Measurements from ENCODE around the gene GPR17. TPM values are rescaled to one million over a fixed set of nuclear protein-coding genes. Genes with fewer than 3 reads are reported as not detected.

Gene GPR17
- 1 to 10 TPM in 3 of 5 donors, under 1 TPM in 2; 0.74 to 3.3 (median 1.3) TPM for polyA plus RNA-seq (ENCODE audit: insufficient read depth in 1 of 5, insufficient read length in 5 of 5, low replicate concordance in 1 of 5)
- long read RNA-seq, donor 1 = 0 reads
- long read RNA-seq, donor 2 = 0 reads
- long read RNA-seq, donor 3, partial matches to known transcripts = 0 of 10 reads
- long read RNA-seq, donor 3, other reads (novel, unspliced or antisense) = 10 of 10 reads
- long read RNA-seq, donor 4 = 0 reads
- long read RNA-seq, donor 5 = 0 reads
- long read RNA-seq, donor 6, partial matches to known transcripts = 0 of 1 reads
- long read RNA-seq, donor 6, other reads (novel, unspliced or antisense) = 0 of 1 reads
- long read RNA-seq, donor 7 = 0 reads
- long read RNA-seq, donor 8 = 0 reads

DNA sequence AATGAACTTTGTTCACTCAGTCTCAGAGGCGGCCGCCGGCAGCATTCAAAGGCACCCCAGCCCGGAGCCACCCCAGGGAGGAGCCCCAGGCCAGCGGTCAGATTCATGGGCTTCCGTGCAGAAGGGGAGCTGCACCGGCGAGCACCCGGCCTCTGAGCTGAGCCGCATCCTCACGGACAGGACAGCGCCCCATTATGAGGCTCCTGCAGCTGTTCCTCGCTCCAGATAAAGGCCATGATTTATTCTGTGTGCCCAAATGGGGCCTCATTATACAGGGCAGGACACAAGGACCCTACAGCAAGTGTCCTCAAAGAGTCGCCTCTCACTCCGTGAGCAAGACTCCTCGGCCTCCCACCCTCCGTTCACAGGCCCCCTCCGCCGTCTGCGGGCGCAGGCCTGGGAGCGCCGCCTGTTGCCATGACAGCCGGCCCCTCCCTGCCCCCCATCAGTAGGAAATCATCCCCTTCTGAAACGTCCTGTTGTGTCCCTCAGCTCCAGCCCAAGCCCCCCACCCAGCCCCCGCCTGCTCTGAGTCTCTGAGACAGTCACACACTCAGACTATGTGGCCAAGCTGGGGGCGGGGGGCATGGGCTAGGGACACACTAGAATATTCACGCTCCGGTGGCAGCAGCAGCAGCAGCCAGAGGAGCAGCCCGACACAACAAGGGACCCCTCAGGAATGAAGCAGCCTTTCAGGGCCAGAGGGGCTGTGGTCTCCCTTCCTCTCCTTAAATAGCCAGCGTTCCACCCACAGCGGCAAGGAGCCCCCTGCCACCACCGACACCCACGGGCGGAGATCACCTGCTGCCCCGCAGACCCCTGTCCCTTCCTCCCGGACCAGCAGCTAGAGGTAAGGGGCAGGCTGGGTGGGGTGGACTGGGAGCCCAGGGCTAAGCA lies at the start of gene GPR17:
TSS of gene GPR17 (plus strand) at position 759 of the 897 bp plus-strand sequence. CDS start 4,583 bp downstream, outside the sequence.
- no peak for DNase-seq

- DNase-seq = no peak
Measured at GRCh38 chr2:127596311-127597045, 49.5 kb upstream of the GPR17 start.

DNA sequence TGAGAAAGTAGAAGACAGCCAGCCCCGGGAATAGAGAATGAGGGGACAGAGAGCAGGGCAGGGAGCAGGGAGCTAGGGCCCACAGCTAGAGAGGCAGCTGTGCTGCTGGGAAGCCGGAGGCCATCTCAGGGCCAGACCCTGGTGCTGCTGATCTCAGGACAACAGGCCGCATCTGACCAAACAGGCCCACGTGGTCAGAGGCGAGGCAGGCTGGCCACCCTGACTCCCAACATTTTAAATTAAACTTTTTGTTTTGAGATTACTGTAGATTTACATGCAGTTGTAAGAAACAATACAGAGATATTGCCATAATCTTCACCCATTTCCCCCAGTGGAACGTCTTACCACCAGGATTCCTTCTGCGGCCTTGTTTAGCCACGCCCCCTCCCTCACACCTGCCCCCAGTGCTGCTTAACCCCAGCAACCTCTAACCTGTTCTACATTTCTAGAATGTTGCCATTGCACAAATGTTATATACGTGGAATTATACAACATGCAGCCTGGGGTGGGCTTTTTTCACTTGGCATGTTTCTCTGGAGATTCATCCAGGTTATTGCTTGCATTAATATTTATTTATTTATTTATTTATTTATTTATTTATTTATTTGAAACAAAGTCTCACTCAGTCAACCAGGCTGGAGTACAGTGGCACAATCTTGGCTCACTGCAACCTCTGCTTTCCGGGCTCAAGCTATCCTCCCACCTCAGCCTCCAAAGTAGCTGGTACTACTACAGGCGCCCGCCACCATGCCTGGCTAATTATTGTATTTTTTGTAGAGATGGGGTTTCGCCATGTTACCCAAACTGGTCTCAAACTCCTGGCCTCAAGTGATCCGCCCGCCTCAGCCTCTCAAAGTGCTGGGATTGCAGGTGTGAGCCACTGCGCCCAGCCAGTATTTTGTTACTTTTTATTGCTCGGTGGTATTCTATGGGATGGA lies 48.6 kb upstream of the GPR17 start:
- no peak for DNase-seq

DNA sequence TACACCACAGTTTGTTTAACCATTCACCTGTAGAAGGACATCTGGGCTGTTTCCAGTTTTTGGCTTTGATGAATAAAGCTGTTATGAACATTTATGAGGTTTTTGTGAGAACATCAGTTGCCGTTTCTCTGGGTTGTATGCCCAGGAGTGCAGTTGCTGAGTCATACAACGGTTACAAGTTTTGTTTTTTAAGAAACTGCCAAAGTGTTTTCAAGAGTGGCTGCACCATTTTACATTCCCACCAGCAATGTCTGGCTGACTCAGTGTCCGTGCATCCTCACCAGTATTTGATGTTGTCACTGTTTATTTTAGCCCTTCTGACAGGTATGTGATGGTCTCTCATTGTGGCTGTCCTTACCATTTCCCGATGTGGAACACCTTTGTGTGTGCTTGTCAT lies 48.0 kb upstream of the GPR17 start:
- no peak for DNase-seq

GRCh38 chr2:127598711-127599110 lies 47.2 kb upstream of the GPR17 start:
- no peak for DNase-seq

- no peak for DNase-seq
Measured at GRCh38 chr2:127599211-127599610, 46.7 kb upstream of the GPR17 start.

GRCh38 chr2:127604986-127605385 lies 41.0 kb upstream of the GPR17 start:
- DNase-seq = no peak

- DNase-seq = no peak
Measured at GRCh38 chr2:127605691-127606263, 40.2 kb upstream of the GPR17 start.

GRCh38 chr2:127606625-127607398 lies 39.1 kb upstream of the GPR17 start:
- DNase-seq = no peak

- no peak for DNase-seq
Measured at GRCh38 chr2:127607399-127607908, 38.5 kb upstream of the GPR17 start.

- DNase-seq = no peak
Measured at GRCh38 chr2:127608061-127609030, 37.6 kb upstream of the GPR17 start.

DNA sequence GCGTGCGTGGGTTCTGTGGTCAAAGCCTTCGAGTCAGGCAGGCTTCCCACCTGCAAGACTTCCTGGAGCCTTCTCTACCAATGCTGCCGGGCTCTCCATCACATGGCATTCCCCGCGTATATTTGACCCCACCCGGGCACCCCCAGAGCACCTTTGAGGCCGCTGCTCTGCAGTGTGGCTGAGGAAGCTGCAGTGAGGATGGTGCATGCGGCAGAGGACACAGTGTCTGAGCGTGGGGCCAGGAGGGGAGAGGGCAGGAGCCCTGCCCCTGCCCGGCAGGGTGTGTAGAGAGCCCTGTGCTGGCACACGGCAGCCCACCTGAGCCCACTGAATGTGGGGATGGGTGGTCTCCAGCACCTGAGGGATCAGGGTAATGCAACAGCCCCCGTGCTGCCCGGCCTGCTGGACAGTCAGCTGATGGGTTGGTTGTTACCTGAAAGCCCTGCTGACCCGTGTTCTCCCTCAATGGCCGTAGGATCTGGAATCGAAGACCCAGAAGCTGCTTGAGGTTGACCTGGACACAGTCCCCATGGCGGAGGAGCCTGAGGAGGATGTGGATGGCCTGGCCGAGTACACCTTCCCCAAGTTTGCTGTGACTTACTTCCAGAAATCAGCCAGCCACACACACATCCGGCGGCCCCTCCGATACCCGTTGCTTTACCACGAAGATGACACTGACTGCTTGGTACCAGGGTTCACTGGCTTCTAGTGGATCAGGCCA lies 36.8 kb upstream of the GPR17 start:
- no peak for DNase-seq

DNA sequence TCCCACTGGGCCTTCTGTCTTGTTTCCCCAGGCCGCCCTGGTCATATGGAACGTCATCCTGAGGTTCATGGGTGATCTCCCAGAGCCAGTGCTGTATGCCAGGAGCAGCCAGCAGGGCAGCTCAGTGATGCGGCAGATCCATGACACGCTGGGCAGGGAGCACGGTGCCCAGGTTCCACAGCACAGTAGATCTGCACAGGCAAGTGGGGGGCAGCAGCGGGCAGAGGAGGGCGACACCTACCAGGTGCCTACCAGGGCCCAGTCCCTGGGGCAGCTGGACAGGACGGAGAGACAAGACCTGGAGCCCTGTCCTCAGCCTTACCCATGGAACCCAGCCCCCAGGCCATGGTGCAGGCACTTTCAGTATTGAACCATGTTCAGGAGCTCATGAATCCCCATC lies 36.1 kb upstream of the GPR17 start:
- no peak for DNase-seq

DNA sequence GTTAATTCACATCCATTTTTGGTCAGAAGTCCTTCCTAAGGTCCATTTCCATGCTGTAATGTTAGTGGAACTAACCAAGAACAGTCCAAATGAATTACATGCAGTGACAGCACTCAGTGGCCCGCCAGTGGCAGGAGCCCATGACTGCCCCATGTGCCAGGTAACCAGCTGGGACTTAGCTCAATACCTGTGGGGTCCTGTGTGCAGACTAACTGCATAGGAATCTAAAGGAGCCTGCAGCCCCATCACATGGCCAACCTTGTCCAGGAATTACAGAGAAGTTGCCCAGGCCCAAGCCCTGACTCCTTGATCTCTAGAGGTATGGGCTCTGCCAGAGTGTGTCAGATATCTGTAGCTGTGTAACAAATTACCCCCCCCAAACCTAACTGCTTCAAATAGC lies 35.4 kb upstream of the GPR17 start:
- DNase-seq = no peak

DNA sequence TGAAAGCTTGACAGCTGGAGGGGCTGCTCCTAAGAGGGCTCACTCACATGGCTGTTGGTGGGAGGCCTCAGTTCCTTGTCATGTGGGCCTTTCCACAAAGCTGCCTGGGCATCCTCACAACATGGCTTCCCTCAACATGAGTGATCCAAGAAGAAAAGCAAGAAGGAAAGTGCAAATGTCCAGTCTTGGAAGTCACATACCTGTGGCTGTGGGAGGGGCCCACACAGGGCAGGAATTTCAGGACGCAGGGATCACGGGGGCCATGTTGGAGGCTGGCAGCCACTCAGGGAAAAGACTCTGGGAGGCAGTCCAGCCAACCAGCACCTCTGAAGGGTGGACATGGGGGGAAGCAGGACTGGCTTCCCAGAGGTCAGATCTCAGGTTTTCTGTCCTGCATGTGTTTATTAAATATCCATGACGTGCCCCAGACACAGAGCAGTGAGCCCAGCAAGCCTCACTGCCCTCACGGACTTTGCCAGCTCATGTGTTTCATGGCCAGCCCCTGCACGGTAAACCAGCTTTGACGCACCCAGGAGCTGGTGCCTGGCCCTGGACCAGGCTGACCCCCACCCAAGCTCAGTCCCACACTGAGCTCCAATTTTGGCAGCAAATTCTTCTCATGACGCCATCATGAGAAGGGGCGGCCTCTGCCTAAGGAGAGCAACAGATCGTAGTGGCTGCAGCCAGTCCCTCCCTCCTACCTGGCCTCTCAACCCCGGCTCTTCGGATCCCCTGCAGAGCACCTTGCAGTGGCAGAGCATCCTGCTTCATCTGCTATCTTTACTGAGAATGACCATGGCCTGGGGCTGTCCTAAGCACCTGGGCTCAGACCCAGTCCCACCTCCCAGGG lies 34.7 kb upstream of the GPR17 start:
- DNase-seq = no peak

DNA sequence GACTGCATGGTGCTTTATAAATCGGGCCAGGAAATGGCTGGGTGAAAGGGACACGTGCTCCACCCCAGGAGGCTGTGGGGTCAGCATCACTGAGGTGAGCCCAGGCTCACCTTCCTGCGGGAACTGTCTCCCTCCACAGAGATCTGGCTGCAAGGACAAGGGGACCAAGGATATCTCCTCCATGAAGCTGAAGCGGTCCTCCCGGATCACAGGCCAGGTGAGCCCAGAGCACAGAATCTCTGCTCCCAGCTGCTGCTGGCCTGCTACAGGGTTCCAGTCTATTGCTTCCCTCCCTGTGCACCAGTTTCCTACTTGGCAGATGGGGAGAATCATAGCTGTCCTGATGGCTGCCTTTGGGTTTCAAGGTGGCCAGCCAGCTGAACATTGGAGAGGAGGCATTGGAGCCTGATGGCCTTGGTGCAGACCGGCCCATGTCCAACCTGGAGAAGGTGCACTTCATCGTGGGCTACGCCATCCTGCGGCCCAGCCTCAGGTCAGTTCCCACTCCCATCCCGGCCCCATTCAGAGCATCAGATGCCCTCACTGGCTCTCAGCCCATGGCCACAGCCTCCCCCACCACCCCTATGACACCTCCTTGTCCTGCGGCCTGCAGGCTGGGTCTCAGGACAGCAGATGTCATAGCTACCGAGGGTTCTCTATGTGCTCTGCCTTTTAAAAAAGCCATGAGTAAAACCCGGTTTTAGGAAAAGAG lies 33.7 kb upstream of the GPR17 start:
- no peak for DNase-seq

Data from right lung (tissue), 10 donors.